H9 (cell line): ENCODE results near the gene ARAP1. TPM values are rescaled to one million over a fixed set of nuclear protein-coding genes. Genes with fewer than 3 reads are reported as not detected.
A peak's percentile ranks its signal among the peaks of the same experiment; 100 is the strongest.

ENCODE experiments used
- DNase-seq: peaks from one replicate; pipeline ENCODE4 v3.0.0-alpha.2; 2017
- H2AFZ ChIP-seq: one replicate; pipeline ENCODE4 v1.6.1; 2013; ENCODE audit warnings: mild to moderate bottlenecking, low read length, control low read depth, moderate library complexity
- H2AK5ac ChIP-seq: 2 replicates; pipeline ENCODE4 v1.6.1; 2013; ENCODE audit warnings: low read length, control low read depth, mixed read lengths; ENCODE audit not compliant: insufficient read length
- H2BK120ac ChIP-seq: one replicate; pipeline ENCODE4 v1.6.1; 2013; ENCODE audit warnings: low read depth, mild to moderate bottlenecking, low read length, control low read depth, inconsistent platforms; ENCODE audit not compliant: poor library complexity, severe bottlenecking
- H2BK12ac ChIP-seq: 2 replicates; pipeline ENCODE4 v1.6.1; 2013; ENCODE audit warnings: low read length, control low read depth, mixed read lengths, low read depth; ENCODE audit not compliant: insufficient read length
- H2BK15ac ChIP-seq: 2 replicates; pipeline ENCODE4 v1.6.1; 2013; ENCODE audit warnings: low read depth, low read length, control low read depth
- H2BK20ac ChIP-seq: one replicate; pipeline ENCODE4 v1.6.1; 2013; ENCODE audit warnings: low read depth, mild to moderate bottlenecking, low read length, control low read depth, inconsistent platforms; ENCODE audit not compliant: poor library complexity, severe bottlenecking
- H2BK5ac ChIP-seq: 2 replicates; pipeline ENCODE4 v1.6.1; 2013; ENCODE audit warnings: low read length, control low read depth, mixed read lengths; ENCODE audit not compliant: insufficient read length
- H3K14ac ChIP-seq: 2 replicates; pipeline ENCODE4 v1.6.1; 2013; ENCODE audit warnings: low read length, control low read depth; ENCODE audit not compliant: insufficient read depth
- H3K18ac ChIP-seq: 2 replicates; pipeline ENCODE4 v1.6.1; 2013; ENCODE audit warnings: low read depth, mild to moderate bottlenecking, mixed read lengths, low read length, control low read depth; ENCODE audit not compliant: insufficient read length
- H3K23ac ChIP-seq: 2 replicates; pipeline ENCODE4 v1.6.1; 2013; ENCODE audit warnings: low read length, control low read depth, mixed read lengths, low read depth; ENCODE audit not compliant: insufficient read length
- H3K23me2 ChIP-seq: 2 replicates; pipeline ENCODE4 v1.6.1; 2013; ENCODE audit warnings: low read depth, mild to moderate bottlenecking, mixed read lengths, low read length, control low read depth; ENCODE audit not compliant: insufficient read length, poor library complexity, severe bottlenecking
- H3K27ac ChIP-seq: 2 replicates; pipeline ENCODE4 v1.5.1; 2013; ENCODE audit warnings: low read length, control low read depth, mixed read lengths, low read depth; ENCODE audit not compliant: insufficient read length
- H3K27me3 ChIP-seq: 2 replicates; pipeline ENCODE4 v1.6.1; 2013; ENCODE audit warnings: low read length, control low read depth, inconsistent platforms; ENCODE audit not compliant: insufficient read depth
- H3K4ac ChIP-seq: 2 replicates; pipeline ENCODE4 v1.6.1; 2013; ENCODE audit warnings: low read depth, mild to moderate bottlenecking, control low read depth, inconsistent platforms, low read length, moderate library complexity
- H3K4me1 ChIP-seq: 2 replicates; pipeline ENCODE4 v1.6.1; 2013; ENCODE audit warnings: low read length, control low read depth, inconsistent platforms; ENCODE audit not compliant: insufficient read depth
- H3K4me2 ChIP-seq: 2 replicates; pipeline ENCODE4 v1.6.1; 2013; ENCODE audit warnings: low read length, control low read depth, mixed read lengths; ENCODE audit not compliant: insufficient read length, insufficient read depth
- H3K56ac ChIP-seq: 2 replicates; pipeline ENCODE4 v1.6.1; 2013; ENCODE audit warnings: low read depth, mild to moderate bottlenecking, mixed read lengths, low read length, control low read depth; ENCODE audit not compliant: insufficient read length
- H3K79me1 ChIP-seq: 2 replicates; pipeline ENCODE4 v1.6.1; 2013; ENCODE audit warnings: low read depth, mild to moderate bottlenecking, moderate library complexity, low read length, control low read depth, inconsistent platforms; ENCODE audit not compliant: insufficient read depth, poor library complexity, severe bottlenecking
- H3K79me2 ChIP-seq: 2 replicates; pipeline ENCODE4 v1.6.1; 2013; ENCODE audit warnings: low read length, control low read depth, inconsistent platforms; ENCODE audit not compliant: insufficient read depth
- H3K9ac ChIP-seq: 2 replicates; pipeline ENCODE4 v1.6.1; 2013; ENCODE audit warnings: low read length, control low read depth, mixed read lengths; ENCODE audit not compliant: insufficient read length; ENCODE audit errors: extremely low read depth
- H3K9me3 ChIP-seq: one replicate; pipeline ENCODE4 v1.6.1; 2013; ENCODE audit warnings: low read depth, low read length, inconsistent platforms; ENCODE audit not compliant: control insufficient read depth
- H3T11ph ChIP-seq: one replicate; pipeline ENCODE4 v1.6.1; 2013; ENCODE audit warnings: mild to moderate bottlenecking, low read length, control low read depth, inconsistent platforms
- H4K20me1 ChIP-seq: one replicate; pipeline ENCODE4 v1.6.1; 2013; ENCODE audit not compliant: control insufficient read depth, insufficient read length, insufficient read depth
- H4K5ac ChIP-seq: 2 replicates; pipeline ENCODE4 v1.6.1; 2013; ENCODE audit warnings: low read depth, mild to moderate bottlenecking, mixed read lengths, low read length, control low read depth; ENCODE audit not compliant: insufficient read length
- H4K8ac ChIP-seq: replicated peaks from 2 replicates; pipeline ENCODE4 v1.6.1; 2013; ENCODE audit warnings: low read length, control low read depth, mixed read lengths, low read depth; ENCODE audit not compliant: insufficient read length
- H4K91ac ChIP-seq: 2 replicates; pipeline ENCODE4 v1.6.1; 2013; ENCODE audit warnings: low read depth, mild to moderate bottlenecking, moderate library complexity, mixed read lengths, low read length, control low read depth; ENCODE audit not compliant: insufficient read length
- H3K27ac Mint-ChIP-seq, 3 experiments: 2 replicates in 2 of 3; 3 replicates in 1 of 3; pipeline ENCODE4 v1.8.0; 2020 to 2021; ENCODE audit warnings: mixed read lengths in 3 of 3, mild to moderate bottlenecking in 1 of 3, moderate library complexity in 1 of 3
- H3K27me3 Mint-ChIP-seq: 2 replicates; pipeline ENCODE4 v1.8.0; 2021; ENCODE audit warnings: low read depth, mild to moderate bottlenecking, moderate library complexity, mixed read lengths
- H3K36me3 Mint-ChIP-seq, 3 experiments: 2 replicates in 2 of 3; 3 replicates in 1 of 3; pipeline ENCODE4 v1.8.0; 2020 to 2021; ENCODE audit warnings: low read depth in 3 of 3, mixed read lengths in 3 of 3; ENCODE audit not compliant: insufficient read depth in 1 of 3
- H3K4me1 Mint-ChIP-seq, 2 experiments: 2 replicates each; pipeline ENCODE4 v1.8.0; 2020; ENCODE audit warnings: mixed read lengths in 2 of 2
- H3K4me3 Mint-ChIP-seq, 2 experiments: 2 replicates in 1 of 2; 3 replicates in 1 of 2; pipeline ENCODE4 v1.8.0; 2020 to 2021; ENCODE audit warnings: mild to moderate bottlenecking in 2 of 2, mixed read lengths in 2 of 2, moderate library complexity in 1 of 2
- H3K9me3 Mint-ChIP-seq, 2 experiments: 2 replicates in 1 of 2; 3 replicates in 1 of 2; pipeline ENCODE4 v1.8.0; 2020; ENCODE audit warnings: mild to moderate bottlenecking in 2 of 2, mixed read lengths in 2 of 2, moderate library complexity in 1 of 2
- WGBS: extraction: QIAGEN DNeasy Blood & Tissue Kit; methylation state at CpG from one replicate; pipeline ENCODE4 v1.1.7; 2013; ENCODE audit warnings: missing lambda C conversion rate, low lambda C conversion rate, mixed read lengths; ENCODE audit not compliant: insufficient read length; ENCODE audit errors: extremely low coverage; 5-methylcytosine and 5-hydroxymethylcytosine counted together
- total RNA-seq: library from RNA; stranded (reverse); gene quantifications from 2 replicates; pipeline ENCODE4 v1.2.1, GENCODE V29; 2021
- TF ChIP-seq, protein P1 (sequence below): fragments of 200-600 bp; sonication (generic); conservative IDR thresholded peaks from 3 replicates; pipeline ENCODE4 v1.8.0; 2021; ENCODE audit warnings: antibody characterized with exemption, mild to moderate bottlenecking

ARAP1 gene
- total RNA-seq, 1 experiment from 2014 or later, result 59.4 TPM

DNA sequence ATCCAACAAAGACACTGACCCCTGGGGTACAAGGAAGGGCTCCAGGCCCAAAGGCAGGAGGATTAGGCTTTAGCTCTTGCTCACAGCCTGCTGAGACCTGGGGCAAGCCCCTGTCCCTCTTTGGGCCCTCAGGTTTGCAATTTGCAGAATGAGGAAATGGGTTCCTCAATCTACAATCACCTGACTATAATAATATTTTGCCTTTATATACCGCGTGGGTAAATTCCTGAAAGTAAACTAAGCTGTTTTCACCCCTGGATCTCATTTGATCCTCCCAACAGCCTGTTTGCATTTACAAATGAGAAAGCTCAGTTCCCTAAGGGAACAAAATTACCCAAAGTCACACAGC, 40.8 kb upstream of the ARAP1 start:
- Histone ChIP-seq H3T11ph (no peak overlapping the region), H4K8ac (no peak overlapping the region), H3K4me1 (peaks cover 3% of the 10 kb centered on the region; the same call in 1 of the 2 replicates), H3K27me3 (no peaks in the 10 kb centered on the region; the same call in 1 of the 2 replicates), H3K4ac (no peak overlapping the region), H3K18ac (no peak overlapping the region), H3K9ac (no peak overlapping the region), H2BK20ac (no peak overlapping the region), H3K9me3 (no peaks in the 10 kb centered on the region), H2BK12ac (no peak overlapping the region), H3K4me2 (peak overlapping the region; percentile 50), H4K20me1 (no peaks in the 10 kb centered on the region), H3K79me2 (no peaks in the 10 kb centered on the region), H3K56ac (no peak overlapping the region), H3K23me2 (no peaks in the 10 kb centered on the region), H4K5ac (no peak overlapping the region), H3K23ac (no peak overlapping the region), H2BK15ac (no peak overlapping the region), H2BK5ac (no peak overlapping the region), H2AK5ac (no peak overlapping the region), H4K91ac (no peak overlapping the region), H3K27ac (no peak overlapping the region), H2AFZ (no peak overlapping the region), H3K14ac (no peak overlapping the region), H3K79me1 (no peaks in the 10 kb centered on the region), H2BK120ac (no peak overlapping the region)
- peak overlapping the region in 2 of 3 experiments; percentile 18 to 33; a peak in 2 of 7 replicates for H3K27ac Mint-ChIP-seq
- peaks cover 19 to 27% of the 10 kb centered on the region in 2 experiments for H3K4me1 Mint-ChIP-seq
- no peaks in the 10 kb centered on the region for H3K36me3 Mint-ChIP-seq
- peak overlapping the region; percentile 99; a peak in 4 of 5 replicates for H3K4me3 Mint-ChIP-seq
- DNase-seq, result no peak
- no peaks in the 10 kb centered on the region for H3K27me3 Mint-ChIP-seq
- no CpG with 5 or more reads among the region's 2 CpGs for WGBS
- no peaks in the 10 kb centered on the region for H3K9me3 Mint-ChIP-seq
- TF ChIP-seq, protein P1, sequence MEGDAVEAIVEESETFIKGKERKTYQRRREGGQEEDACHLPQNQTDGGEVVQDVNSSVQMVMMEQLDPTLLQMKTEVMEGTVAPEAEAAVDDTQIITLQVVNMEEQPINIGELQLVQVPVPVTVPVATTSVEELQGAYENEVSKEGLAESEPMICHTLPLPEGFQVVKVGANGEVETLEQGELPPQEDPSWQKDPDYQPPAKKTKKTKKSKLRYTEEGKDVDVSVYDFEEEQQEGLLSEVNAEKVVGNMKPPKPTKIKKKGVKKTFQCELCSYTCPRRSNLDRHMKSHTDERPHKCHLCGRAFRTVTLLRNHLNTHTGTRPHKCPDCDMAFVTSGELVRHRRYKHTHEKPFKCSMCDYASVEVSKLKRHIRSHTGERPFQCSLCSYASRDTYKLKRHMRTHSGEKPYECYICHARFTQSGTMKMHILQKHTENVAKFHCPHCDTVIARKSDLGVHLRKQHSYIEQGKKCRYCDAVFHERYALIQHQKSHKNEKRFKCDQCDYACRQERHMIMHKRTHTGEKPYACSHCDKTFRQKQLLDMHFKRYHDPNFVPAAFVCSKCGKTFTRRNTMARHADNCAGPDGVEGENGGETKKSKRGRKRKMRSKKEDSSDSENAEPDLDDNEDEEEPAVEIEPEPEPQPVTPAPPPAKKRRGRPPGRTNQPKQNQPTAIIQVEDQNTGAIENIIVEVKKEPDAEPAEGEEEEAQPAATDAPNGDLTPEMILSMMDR, result no peak
